IPS-15b (cell line): ENCODE measurements around the gene CHCHD3.

ENCODE experiments used
- H3K27me3 ChIP-seq: one replicate; pipeline ENCODE4 v1.6.1; 2013; ENCODE audit warnings: low read length; ENCODE audit not compliant: control insufficient read depth, insufficient read depth
- H3K36me3 ChIP-seq: one replicate; pipeline ENCODE4 v1.6.1; 2013; ENCODE audit warnings: low read length; ENCODE audit not compliant: control insufficient read depth, insufficient read depth
- H3K4me1 ChIP-seq: one replicate; pipeline ENCODE4 v1.6.1; 2013; ENCODE audit warnings: mild to moderate bottlenecking, low read length; ENCODE audit not compliant: control insufficient read depth, insufficient read depth
- H3K4me3 ChIP-seq: one replicate; pipeline ENCODE4 v1.5.1; 2013; ENCODE audit warnings: low read depth, low read length
- H3K9ac ChIP-seq: one replicate; pipeline ENCODE4 v1.6.1; 2013; ENCODE audit warnings: low read depth, mild to moderate bottlenecking, low read length
- H3K9me3 ChIP-seq: one replicate; pipeline ENCODE4 v1.6.1; 2013; ENCODE audit warnings: mild to moderate bottlenecking, low read length; ENCODE audit not compliant: control insufficient read depth, insufficient read depth

The CHCHD3 gene

DNA sequence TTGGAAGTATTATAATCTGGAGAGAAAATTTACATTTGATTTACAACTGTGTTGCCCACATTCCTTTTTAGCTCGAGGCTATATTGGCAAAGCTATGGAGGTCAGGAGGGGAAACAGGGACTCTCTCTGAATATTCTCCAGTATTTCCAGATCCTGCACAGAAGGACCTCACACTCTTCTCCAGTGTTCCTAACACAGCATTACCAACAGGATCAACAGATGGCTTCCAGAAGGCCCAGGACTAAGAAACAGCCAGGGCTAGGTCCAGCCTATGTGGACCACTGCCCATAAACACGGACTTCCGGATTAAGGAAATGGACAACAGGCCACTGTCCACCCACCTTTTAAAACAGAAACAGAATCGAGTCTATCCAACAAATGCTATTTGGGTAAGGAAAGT, 65.3 kb downstream of the CHCHD3 start:
- H3K36me3 ChIP-seq: no peaks in the 10 kb centered on the region
- H3K9me3 ChIP-seq: no peaks in the 10 kb centered on the region

DNA sequence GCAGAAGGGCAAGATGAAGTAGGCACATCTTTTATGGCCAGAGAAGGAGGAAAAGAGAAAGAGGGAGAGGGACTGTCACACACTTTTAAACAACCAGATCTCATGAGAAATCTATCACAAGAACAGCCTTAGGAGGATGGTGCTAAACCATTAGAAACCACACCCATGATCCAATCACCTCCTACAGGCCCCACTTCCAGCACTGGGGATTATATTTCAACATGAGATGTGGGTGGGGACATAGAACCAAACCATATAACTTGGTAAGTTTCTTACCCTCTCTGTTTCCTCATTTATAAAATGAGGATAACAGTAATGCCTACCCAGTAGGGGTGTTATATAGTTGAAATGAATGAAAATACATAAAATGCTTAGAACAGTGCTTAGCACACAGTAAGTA, 66.0 kb downstream of the CHCHD3 start:
- H3K4me3 ChIP-seq: no peak overlapping the region
- H3K4me1 ChIP-seq: peaks cover 7% of the 10 kb centered on the region
- no peaks in the 10 kb centered on the region for H3K27me3 ChIP-seq
- no peak overlapping the region for H3K9ac ChIP-seq
- H3K36me3 ChIP-seq: no peaks in the 10 kb centered on the region
- H3K9me3 ChIP-seq: no peaks in the 10 kb centered on the region

More for the DNA sequence above, 65.3 kb downstream of the CHCHD3 start:
- H3K4me1 ChIP-seq: peaks cover 7% of the 10 kb centered on the region
- no peak overlapping the region for H3K4me3 ChIP-seq
- no peaks in the 10 kb centered on the region for H3K27me3 ChIP-seq
- no peak overlapping the region for H3K9ac ChIP-seq

DNA sequence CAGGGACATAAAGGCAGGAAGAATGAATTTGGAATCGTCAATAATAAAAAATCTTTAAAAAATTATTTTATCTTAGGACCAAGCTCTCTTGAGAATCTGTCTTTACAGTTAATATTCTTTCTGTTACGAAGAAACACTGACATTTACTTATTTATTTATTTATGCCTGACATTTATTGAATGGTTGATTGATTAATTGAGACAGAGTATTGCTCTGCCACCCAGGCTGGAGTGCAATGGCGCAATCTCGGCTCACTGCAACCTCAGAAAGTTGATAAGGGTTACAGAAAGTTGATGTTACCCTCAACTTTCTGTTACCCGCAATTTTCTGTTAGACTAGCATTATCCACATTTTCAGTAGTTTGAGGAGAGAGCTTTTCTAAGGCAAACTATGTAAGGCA, 70.1 kb downstream of the CHCHD3 start:
- no peaks in the 10 kb centered on the region for H3K27me3 ChIP-seq
- peaks cover 5% of the 10 kb centered on the region for H3K4me1 ChIP-seq
- H3K36me3 ChIP-seq: no peaks in the 10 kb centered on the region
- H3K9ac ChIP-seq: no peak overlapping the region
- no peak overlapping the region for H3K4me3 ChIP-seq
- H3K9me3 ChIP-seq: no peaks in the 10 kb centered on the region

DNA sequence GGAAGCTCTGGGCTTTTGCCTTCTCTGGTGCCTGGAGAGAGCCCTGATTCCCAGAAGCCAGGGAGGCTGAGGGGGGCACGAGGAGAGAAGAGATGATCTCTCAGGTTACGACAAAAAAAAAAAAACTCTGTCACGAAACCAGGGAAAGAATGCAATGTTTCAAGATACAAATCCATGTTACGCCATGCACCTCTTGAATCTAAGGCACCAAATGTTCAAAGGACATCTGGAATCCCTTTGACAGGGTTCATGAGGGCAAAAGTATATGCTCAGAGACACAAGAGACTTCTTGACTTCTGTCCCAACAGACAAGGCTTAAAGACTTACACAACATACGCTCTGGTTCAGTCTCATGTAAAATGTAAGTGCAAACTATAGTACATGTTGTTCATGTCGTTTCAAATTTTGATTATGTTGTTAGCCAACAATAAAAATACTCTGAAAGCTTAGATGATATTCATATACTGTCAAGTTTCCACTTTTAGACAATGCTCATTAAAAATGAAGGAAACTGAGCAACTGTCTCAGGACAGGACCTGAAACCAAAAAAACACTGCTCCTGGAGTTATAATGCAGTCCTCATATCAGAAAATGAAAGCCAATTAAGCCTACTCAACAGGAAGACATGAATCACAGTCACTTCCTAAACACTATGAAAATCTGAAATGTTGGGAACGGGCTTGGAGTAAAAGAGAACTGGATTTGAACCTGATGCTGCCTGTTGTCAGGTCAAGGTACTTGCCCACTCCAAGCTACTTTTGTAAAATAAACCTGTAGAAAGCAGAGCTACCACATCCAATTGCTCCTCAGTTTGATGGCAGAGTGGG, 72.3 kb downstream of the CHCHD3 start:
- H3K36me3 ChIP-seq: no peaks in the 10 kb centered on the region
- H3K4me3 ChIP-seq: no peak overlapping the region
- H3K27me3 ChIP-seq: no peaks in the 10 kb centered on the region
- H3K9ac ChIP-seq: no peak overlapping the region
- H3K9me3 ChIP-seq: no peaks in the 10 kb centered on the region
- H3K4me1 ChIP-seq: no peaks in the 10 kb centered on the region

DNA sequence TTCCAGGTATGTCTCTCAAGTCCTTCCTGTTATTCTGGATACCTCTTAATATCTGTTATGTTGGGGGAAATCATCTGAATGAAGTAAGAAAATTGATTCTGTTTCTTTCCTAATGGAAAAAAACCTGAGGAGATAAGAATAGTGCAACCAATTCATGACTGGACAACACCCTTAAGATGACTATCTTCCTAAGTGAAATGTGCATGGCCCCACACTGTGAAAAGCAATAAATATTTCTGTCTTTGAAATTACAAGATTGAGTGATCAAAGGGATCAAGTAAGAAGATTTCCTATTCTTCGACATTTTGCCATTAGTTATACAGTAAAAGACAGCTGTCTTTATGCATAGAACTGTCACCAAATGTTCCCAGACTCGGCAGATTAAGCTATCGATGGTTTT, 73.9 kb downstream of the CHCHD3 start:
- Histone ChIP-seq H3K4me3 (no peak overlapping the region), H3K4me1 (peaks cover 3% of the 10 kb centered on the region), H3K36me3 (no peaks in the 10 kb centered on the region), H3K9me3 (no peaks in the 10 kb centered on the region), H3K27me3 (no peaks in the 10 kb centered on the region), H3K9ac (no peak overlapping the region)

DNA sequence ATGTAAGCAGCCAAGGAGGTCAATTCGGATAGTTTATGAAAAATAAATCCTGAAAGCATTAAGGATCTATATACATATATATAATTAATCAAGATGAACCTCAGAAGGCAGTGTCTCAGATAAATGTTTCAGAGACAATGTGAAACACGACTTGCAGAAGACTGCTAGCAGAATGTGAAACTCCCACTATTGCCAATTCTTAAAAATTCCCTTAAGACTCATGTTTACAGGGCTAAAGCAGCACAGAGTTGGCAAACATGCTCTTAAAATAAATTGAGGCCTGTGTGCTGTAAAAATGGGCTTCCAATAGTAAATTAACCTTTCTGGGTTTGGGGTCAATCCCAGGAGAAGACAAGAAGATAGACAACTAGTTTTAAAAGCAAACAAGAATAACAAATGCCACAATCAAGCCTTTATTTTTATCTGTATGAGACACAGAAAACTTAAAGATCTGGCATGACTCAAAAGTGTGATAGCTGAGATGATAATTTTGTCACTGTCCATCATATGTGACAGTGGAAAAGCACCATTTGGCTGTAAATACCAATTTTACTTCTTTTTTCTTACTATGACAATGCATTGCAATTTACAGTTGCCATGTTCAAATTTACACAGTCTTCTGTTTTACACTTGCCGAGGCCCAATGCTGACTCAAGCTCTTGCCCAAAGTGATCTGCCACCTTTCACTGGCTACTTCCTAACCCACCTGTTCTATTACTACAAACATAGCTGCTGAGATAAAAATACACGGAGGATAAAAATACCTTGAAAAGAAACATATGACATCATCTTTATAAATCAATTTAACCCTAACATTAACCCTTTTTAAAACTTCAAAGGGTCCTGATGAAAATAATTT, 78.6 kb downstream of the CHCHD3 start:
- no peak overlapping the region for H3K4me3 ChIP-seq
- H3K4me1 ChIP-seq: peaks cover 11% of the 10 kb centered on the region
- no peaks in the 10 kb centered on the region for H3K36me3 ChIP-seq
- no peak overlapping the region for H3K9ac ChIP-seq
- H3K27me3 ChIP-seq: no peaks in the 10 kb centered on the region
- no peaks in the 10 kb centered on the region for H3K9me3 ChIP-seq

DNA sequence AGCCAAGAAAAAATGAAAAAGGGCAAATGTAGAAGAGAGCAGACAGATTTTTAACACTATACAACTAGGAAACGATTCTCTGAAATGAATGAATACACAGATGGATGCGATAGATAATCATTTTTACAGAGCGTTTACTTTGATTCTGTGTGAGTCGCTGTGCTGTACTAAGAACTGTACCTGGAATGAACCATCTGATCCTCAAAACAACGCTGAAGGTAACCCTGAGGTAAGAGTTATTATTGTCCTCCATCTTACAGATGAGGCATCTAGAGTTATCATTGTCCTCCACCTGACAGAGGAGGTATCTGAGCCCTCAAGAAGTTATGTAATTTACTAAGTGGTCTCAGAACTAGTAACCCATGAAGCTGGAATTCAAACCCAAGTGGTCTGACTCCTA, 80.2 kb downstream of the CHCHD3 start:
- Histone ChIP-seq H3K4me1 (peaks cover 16% of the 10 kb centered on the region), H3K9me3 (no peaks in the 10 kb centered on the region), H3K9ac (no peak overlapping the region), H3K4me3 (no peak overlapping the region), H3K27me3 (no peaks in the 10 kb centered on the region), H3K36me3 (no peaks in the 10 kb centered on the region)

DNA sequence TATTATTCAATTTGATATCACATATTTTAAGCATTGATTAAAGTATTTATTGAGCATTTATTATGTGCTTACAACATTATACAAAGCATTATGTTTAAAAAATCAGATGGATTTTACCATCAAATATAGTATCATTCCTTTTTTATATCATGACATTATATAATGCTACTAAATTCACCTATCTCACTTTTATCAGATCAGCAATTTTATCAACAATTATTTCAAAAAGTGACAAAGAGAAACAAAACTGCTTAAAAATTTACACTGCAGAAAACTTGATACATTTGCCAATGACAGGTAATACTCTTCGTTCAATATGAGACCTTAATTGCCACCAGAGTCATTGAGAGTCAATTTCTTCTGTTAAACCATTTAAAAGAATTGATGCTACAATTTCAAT, 82.0 kb downstream of the CHCHD3 start:
- Histone ChIP-seq H3K4me3 (no peak overlapping the region), H3K36me3 (no peaks in the 10 kb centered on the region), H3K9me3 (no peaks in the 10 kb centered on the region), H3K27me3 (no peaks in the 10 kb centered on the region), H3K9ac (no peak overlapping the region), H3K4me1 (peaks cover 24% of the 10 kb centered on the region)

DNA sequence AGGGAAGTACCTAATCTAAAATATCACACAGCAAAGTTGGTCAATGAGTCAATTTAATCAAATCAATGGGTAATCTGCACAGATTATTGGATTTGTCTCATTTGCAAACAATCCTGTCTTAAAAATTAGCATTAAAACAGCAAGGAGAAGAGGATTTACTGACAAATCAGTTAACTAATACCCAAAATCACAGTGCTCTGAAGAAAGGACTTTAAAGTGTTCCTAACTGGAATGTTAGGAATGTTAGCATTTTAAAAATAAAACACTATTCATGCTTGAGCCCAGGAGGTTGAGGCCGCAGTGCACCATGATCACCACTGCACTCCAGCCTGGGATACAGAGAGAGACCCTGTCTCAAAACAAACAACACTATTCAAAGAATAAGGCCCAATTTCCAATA, 83.1 kb downstream of the CHCHD3 start:
- H3K27me3 ChIP-seq: no peaks in the 10 kb centered on the region
- H3K36me3 ChIP-seq: no peaks in the 10 kb centered on the region
- no peak overlapping the region for H3K9ac ChIP-seq
- H3K4me3 ChIP-seq: no peak overlapping the region
- peaks cover 24% of the 10 kb centered on the region for H3K4me1 ChIP-seq
- H3K9me3 ChIP-seq: no peaks in the 10 kb centered on the region

DNA sequence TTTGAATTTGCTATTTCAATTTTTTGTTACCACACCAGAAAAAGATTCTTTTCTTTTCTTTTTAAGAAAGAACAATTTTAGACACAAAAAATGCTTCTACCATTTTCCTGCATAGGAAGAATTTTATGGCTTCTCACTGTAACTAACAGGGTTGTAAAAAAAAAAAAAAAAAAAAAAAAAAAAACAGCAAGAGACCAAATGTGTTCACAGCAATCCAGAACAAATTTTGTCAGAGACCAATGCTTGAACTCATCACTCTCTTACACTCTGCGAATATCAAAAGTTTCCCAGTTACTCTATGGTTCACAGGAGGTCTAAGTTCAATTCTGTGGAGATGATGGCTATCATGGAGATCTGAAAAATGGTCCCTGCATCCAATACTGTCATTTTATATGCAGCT, 84.4 kb downstream of the CHCHD3 start:
- H3K9me3 ChIP-seq: no peaks in the 10 kb centered on the region
- no peak overlapping the region for H3K4me3 ChIP-seq
- peaks cover 27% of the 10 kb centered on the region for H3K4me1 ChIP-seq
- no peaks in the 10 kb centered on the region for H3K36me3 ChIP-seq
- H3K27me3 ChIP-seq: no peaks in the 10 kb centered on the region
- H3K9ac ChIP-seq: no peak overlapping the region

DNA sequence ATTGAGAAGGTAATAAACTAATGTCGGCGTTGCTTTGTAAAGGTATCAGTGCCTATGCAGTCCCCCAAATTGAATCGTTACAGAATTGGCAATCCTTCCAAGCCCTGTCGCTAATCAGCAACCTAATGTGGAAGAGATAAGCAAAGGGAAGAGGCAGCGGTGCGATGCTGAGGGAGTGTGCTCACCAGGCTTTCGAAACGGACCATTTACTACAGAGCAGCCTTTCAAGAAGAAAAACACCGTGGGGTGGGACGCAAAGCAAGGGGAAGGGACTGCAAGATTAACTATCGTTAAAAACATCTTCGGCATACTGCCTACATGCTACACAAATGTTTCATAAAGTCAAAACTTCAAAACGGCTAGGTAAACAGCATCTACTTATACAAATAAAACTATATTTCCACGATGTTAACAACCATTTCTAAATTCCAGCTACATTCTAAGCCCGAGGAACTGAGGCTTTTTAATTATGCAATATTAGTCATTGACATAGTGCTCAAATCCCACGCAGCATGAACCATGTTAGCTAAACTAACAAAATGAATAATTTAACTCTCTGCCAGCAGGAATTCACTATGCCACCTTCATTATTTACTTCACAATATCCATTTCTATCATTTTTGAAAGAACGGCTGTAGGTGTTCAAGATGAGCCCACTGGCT, 85.2 kb downstream of the CHCHD3 start:
- Histone ChIP-seq H3K27me3 (no peaks in the 10 kb centered on the region), H3K4me1 (peaks cover 27% of the 10 kb centered on the region), H3K36me3 (no peaks in the 10 kb centered on the region), H3K9ac (no peak overlapping the region), H3K9me3 (no peaks in the 10 kb centered on the region), H3K4me3 (no peak overlapping the region)
